Adrenal gland (tissue), 12 donors: ENCODE measurements around the gene TLR5. TPM values are rescaled to one million over a fixed set of nuclear protein-coding genes. Genes with fewer than 3 reads are reported as not detected.

ENCODE experiments used
- DNase-seq, 7 donors: peaks; one replicate each; pipeline ENCODE4 v3.0.0-alpha.2; 2019 to 2020
- H3K27ac ChIP-seq, 5 donors: fragments of 200-600 bp; sonication (generic) in 4 of 5; 1 replicate in 3 of 5; 2 replicates in 2 of 5; pipeline versions ENCODE4 v1.5.1 to v1.8.0; 2016 to 2020; ENCODE audit warnings: mild to moderate bottlenecking in 1 of 5
- H3K27me3 ChIP-seq: fragments of 200-600 bp; 2 replicates; pipeline ENCODE4 v1.8.0; 2021
- H3K36me3 ChIP-seq, 2 donors: fragments of 200-600 bp; replicated peaks in 1 of 2; 1 replicate in 1 of 2; 2 replicates in 1 of 2; pipeline versions ENCODE4 v1.5.1 to v1.8.0; 2018 to 2022
- H3K4me1 ChIP-seq, 2 donors: fragments of 200-600 bp; replicated peaks in 1 of 2; 1 replicate in 1 of 2; 2 replicates in 1 of 2; pipeline versions ENCODE4 v1.5.1 to v1.8.0; 2018 to 2021
- H3K4me3 ChIP-seq, 4 donors: fragments of 200-600 bp; sonication (generic) in 3 of 4; one replicate each; pipeline ENCODE4 v1.5.1; 2016 to 2018
- H3K9me3 ChIP-seq, 3 donors: fragments of 200-600 bp; sonication (generic) in 1 of 3; replicated peaks in 1 of 3; 1 replicate in 2 of 3; 2 replicates in 1 of 3; pipeline versions ENCODE4 v1.5.1 to v1.8.0; 2016 to 2021
- POLR2A ChIP-seq, 2 donors: fragments of 450-650 bp; IDR thresholded peaks; one replicate each; pipeline ENCODE4 v1.6.1; 2017; ENCODE audit warnings: antibody characterized with exemption in 2 of 2, mild to moderate bottlenecking in 2 of 2, moderate library complexity in 1 of 2
- WGBS, 4 donors: extraction: QIAGEN DNeasy Blood & Tissue Kit in 2 of 4; methylation state at CpG; one replicate each; pipeline versions ENCODE4 v1.1.5 to v1.1.7; 2013 to 2017; 5-methylcytosine and 5-hydroxymethylcytosine counted together
- intact Hi-C, 2 donors: fragments of 100-400 bp; cut with DNase I; formaldehyde crosslinking; loops; one replicate each; pipeline versions ENCODE4 v1.14.1 to v1.15.0; 2022 to 2023
- polyA plus RNA-seq, 3 donors: library from polyadenylated mRNA; stranded (reverse); fragments of 200-250 nt in 2 of 3; fragments of 350-450 nt in 1 of 3; fragmentation: Illumina TruSeq in 1 of 3; extraction: RNeasy Lipid Tissue Mini Kit (QIAGEN cat#74804) in 1 of 3; gene quantifications; one replicate each; pipeline ENCODE4 v1.2.3, GENCODE V29; 2013 to 2014
- total RNA-seq, 9 donors: library from RNA; depleted of rRNA in 4 of 9; stranded (reverse); fragments of >200 nt in 4 of 9; fragments of 120-200 nt in 1 of 9; fragmentation: NEBNext Ultra II Directional in 1 of 9; extraction: Animal tissue kit (Norgen Biotek cat#: 25700) in 1 of 9; gene quantifications; one replicate each; pipeline versions ENCODE4 v1.1.0 to v1.2.4, GENCODE V29; 2013 to 2023
- TF ChIP-seq, protein P1 (sequence below), 6 experiments: fragments of 450-650 bp in 4 of 6; fragments of 200-600 bp in 2 of 6; sonication (generic) in 1 of 6; IDR thresholded peaks; 1 replicate in 5 of 6; 2 replicates in 1 of 6; pipeline versions ENCODE4 v1.5.1 to v1.8.0; 2016 to 2021; ENCODE audit warnings: antibody characterized with exemption in 6 of 6, mild to moderate bottlenecking in 2 of 6, moderate library complexity in 1 of 6
- donor health status: healthy with polysubstance abuse.
- donor health status: Bipolar disorder and iron deficiency.
- donor health status: DM: yes; HTN: yes; CAD: no.
- donor health status: DM: no; HTN: no; CAD: no.
- donor health status: DM: no; HTN: no; CAD: no.
- donor health status: DM: yes; HTN: yes; CAD: no.

The TLR5 gene
- total and polyA plus RNA-seq, 12 donors = 0.33 to 11.5 (median 4.7) TPM

DNA sequence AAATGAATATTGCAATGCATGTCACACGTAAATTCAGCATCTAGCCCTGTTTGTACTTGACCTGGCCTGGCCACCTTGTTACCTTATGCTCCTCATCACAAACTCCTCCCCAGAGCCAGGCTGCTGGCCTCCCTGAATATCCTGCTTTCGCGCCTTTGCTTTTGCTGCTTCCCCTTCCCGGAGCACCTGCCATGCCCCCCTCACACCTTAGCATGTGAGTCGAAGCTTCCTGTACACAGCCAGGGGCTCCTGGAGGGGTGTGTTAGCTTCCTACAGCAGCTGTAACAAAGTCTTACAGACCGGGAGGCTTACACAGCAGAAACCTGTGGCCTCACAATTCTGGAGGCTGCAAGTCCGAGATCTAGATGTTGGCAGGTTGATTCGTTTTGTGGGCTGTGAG lies 60.1 kb downstream of the TLR5 start:
- H3K27me3 ChIP-seq = no peaks in the 10 kb centered on the region
- no peak for DNase-seq
- no peak overlapping the region for H3K4me3 ChIP-seq
- no peaks in the 10 kb centered on the region for H3K9me3 ChIP-seq
- H3K4me1 ChIP-seq = no peaks in the 10 kb centered on the region
- intact Hi-C loops = loop anchor here in 1 of 2 donors (5.0 kb wide), 1 partner anchor 291 kb away; no protein-coding TSS in a partner anchor
- H3K36me3 ChIP-seq = no peaks in the 10 kb centered on the region
- WGBS, 4 donors = 82 to 90% (median 85%) methylated on average over 8 of the region's 8 CpGs
- H3K27ac ChIP-seq = no peak overlapping the region
- TF ChIP-seq POLR2A (IDR thresholded peaks at IDR 0.05) = no peak
- TF ChIP-seq, protein P1, sequence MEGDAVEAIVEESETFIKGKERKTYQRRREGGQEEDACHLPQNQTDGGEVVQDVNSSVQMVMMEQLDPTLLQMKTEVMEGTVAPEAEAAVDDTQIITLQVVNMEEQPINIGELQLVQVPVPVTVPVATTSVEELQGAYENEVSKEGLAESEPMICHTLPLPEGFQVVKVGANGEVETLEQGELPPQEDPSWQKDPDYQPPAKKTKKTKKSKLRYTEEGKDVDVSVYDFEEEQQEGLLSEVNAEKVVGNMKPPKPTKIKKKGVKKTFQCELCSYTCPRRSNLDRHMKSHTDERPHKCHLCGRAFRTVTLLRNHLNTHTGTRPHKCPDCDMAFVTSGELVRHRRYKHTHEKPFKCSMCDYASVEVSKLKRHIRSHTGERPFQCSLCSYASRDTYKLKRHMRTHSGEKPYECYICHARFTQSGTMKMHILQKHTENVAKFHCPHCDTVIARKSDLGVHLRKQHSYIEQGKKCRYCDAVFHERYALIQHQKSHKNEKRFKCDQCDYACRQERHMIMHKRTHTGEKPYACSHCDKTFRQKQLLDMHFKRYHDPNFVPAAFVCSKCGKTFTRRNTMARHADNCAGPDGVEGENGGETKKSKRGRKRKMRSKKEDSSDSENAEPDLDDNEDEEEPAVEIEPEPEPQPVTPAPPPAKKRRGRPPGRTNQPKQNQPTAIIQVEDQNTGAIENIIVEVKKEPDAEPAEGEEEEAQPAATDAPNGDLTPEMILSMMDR (IDR thresholded peaks at IDR 0.05) = no peak

DNA sequence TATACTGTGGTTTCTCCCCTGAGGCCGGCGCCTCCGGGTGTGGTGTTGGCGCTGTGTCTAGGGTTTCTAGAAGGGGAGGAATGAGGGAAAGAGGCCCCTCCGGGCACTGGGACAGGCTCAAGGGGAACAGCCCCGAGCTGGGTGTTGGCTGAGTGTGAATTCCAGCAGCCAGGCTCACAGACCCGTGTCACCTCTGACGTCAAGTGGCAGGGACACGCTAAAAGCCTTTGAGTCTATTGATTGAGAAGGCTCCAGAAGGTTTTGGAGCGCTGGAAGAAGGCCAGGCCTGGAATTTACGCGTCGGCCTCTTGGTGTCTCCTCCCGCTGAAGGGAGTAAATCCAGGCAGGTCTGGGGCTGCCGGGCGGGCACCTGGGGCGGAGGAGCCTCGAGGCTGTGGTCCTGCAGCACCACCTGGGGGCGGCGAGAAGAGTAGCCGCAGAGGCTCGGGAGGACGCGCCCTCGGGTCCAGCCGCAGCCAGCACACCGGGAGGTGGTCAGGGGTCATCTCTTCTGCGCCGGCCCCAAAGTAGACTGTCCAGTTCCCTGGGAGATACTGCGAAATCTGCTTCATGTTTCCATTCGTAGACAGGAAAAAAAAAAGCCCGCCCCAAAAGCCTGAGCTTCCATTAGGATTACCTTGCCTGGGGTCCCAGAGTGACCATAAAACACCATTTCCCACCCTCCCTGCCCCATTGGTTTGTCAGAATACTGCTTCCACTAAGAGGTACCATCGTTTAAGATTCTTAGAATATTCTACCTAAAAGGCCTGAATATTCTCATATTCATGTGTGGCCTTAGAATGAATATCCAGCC lies 61.7 kb downstream of the TLR5 start:
- H3K27ac ChIP-seq = peak overlapping the region in 2 of 5 donors; percentile 40 to 47

DNA sequence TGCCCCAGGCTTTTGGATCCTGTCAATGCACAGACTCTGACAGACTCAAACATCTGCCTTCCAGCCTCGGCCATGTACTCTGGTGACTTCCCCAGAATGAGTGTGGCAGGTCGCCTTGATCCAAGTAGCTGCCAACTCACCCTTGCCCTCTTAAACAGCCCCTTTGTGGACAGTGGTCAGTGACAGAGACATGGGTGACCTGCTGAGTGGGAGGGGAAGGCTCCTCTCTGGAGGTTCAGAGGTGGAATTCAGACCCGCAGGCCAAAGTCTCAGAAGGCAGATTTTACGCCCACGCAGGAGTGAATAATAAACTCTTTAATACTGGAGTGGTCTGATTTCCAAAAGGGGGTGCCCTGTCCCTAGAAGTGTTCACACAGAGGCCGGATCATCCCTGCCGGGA lies 63.5 kb downstream of the TLR5 start:
- Histone ChIP-seq H3K9me3 (no peaks in the 10 kb centered on the region), H3K4me1 (no peaks in the 10 kb centered on the region), H3K36me3 (no peaks in the 10 kb centered on the region), H3K27me3 (no peaks in the 10 kb centered on the region), H3K27ac (no peak overlapping the region), H3K4me3 (no peak overlapping the region)
- intact Hi-C loops = no loop called here
- TF ChIP-seq, protein P1 (IDR thresholded peaks at IDR 0.05) = no peak
- TF ChIP-seq POLR2A (IDR thresholded peaks at IDR 0.05) = no peak
- WGBS, 4 donors = 89 to 95% (median 91%) methylated on average over 7 of the region's 7 CpGs
- DNase-seq = no peak

More for the DNA sequence above, 61.7 kb downstream of the TLR5 start:
- DNase-seq = peak; percentile 84 to 94 (median 88)
- TF ChIP-seq POLR2A (IDR thresholded peaks at IDR 0.05) = no peak
- TF ChIP-seq, protein P1 (IDR thresholded peaks at IDR 0.05) = peak; percentile 92 to 99 (median 98)
- 3 to 6% (median 4%) methylated on average over 17 to 33 of the region's 33 CpGs for WGBS, 4 donors
- H3K4me3 ChIP-seq = peak overlapping the region in 1 of 4 donors; percentile 51
- no peaks in the 10 kb centered on the region for H3K27me3 ChIP-seq
- no peaks in the 10 kb centered on the region for H3K36me3 ChIP-seq
- H3K4me1 ChIP-seq = no peaks in the 10 kb centered on the region
- intact Hi-C loops = loop anchor here (2.0 to 5.0 kb wide), 2 partner anchors 289 kb away; no protein-coding TSS in a partner anchor
- H3K9me3 ChIP-seq = no peaks in the 10 kb centered on the region

DNA sequence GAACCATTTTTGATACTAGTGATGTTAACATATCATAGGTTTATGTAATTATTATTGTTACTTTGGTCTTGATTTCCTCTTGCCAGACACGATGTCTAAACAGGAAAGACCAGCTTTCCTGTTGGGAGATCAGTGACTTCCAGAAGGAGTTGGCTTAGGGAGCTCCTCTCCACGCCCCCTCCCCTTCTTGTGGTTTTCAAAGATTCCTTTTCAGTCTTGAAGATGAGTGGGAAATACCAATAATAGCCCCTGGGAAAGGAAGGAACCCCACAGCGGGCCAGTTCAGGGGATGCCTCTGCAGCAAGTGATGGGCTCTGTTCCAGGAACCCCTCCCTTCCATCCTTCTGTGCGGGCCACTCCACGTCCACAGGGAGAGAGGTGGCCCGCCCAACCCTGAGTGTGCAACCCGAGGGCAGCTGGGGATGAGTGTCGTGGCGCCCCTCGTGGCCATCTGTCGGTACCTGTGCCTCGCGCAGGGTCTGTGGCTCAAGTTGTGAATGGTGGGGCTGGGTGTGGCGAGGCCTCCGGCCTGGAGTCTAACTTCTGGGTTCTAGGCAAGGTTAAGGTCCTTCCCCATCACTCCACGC lies 65.7 kb downstream of the TLR5 start:
- no peak overlapping the region for H3K4me3 ChIP-seq
- 78 to 84% (median 78%) methylated on average over 16 of the region's 16 CpGs for WGBS, 4 donors
- H3K9me3 ChIP-seq = no peaks in the 10 kb centered on the region
- TF ChIP-seq POLR2A (IDR thresholded peaks at IDR 0.05) = no peak
- TF ChIP-seq, protein P1 (IDR thresholded peaks at IDR 0.05) = peak in 4 of 6 experiments; percentile 3 to 22 (median 12)
- DNase-seq = peak in 5 of 7 donors; percentile 13 to 64 (median 38)
- H3K27me3 ChIP-seq = no peaks in the 10 kb centered on the region
- peak overlapping the region in 1 of 5 donors; percentile 21 for H3K27ac ChIP-seq
- no peaks in the 10 kb centered on the region for H3K36me3 ChIP-seq
- H3K4me1 ChIP-seq = no peaks in the 10 kb centered on the region
- intact Hi-C loops = no loop called here
